Trophoblast cell (in vitro differentiated cells and primary cell): ENCODE results near the gene CCSER2.

ENCODE experiments used
- DNase-seq, 2 donors: peaks; one replicate each; pipeline ENCODE4 v3.0.0-alpha.2; 2016
- H2AFZ ChIP-seq: 2 replicates; pipeline ENCODE4 v1.6.1; 2013; ENCODE audit warnings: low read length, moderate library complexity, mild to moderate bottlenecking; ENCODE audit not compliant: insufficient read depth, poor library complexity
- H2AK5ac ChIP-seq: 2 replicates; pipeline ENCODE4 v1.6.1; 2013; ENCODE audit warnings: mild to moderate bottlenecking, low read length
- H2BK120ac ChIP-seq: 2 replicates; pipeline ENCODE4 v1.6.1; 2013; ENCODE audit warnings: low read length, mild to moderate bottlenecking, moderate library complexity; ENCODE audit not compliant: insufficient read depth, poor library complexity
- H2BK12ac ChIP-seq: 2 replicates; pipeline ENCODE4 v1.6.1; 2013; ENCODE audit warnings: mild to moderate bottlenecking, low read length, moderate library complexity
- H2BK5ac ChIP-seq: 2 replicates; pipeline ENCODE4 v1.6.1; 2013; ENCODE audit warnings: low read length, low read depth, moderate library complexity, mild to moderate bottlenecking; ENCODE audit not compliant: poor library complexity
- H3K14ac ChIP-seq: 2 replicates; pipeline ENCODE4 v1.6.1; 2013; ENCODE audit warnings: mild to moderate bottlenecking, low read length
- H3K18ac ChIP-seq: 2 replicates; pipeline ENCODE4 v1.6.1; 2013; ENCODE audit warnings: mild to moderate bottlenecking, low read length
- H3K23ac ChIP-seq: 2 replicates; pipeline ENCODE4 v1.6.1; 2013; ENCODE audit warnings: low read length
- H3K27ac ChIP-seq: 2 replicates; pipeline ENCODE4 v1.5.1; 2013; ENCODE audit warnings: low read depth, mild to moderate bottlenecking, inconsistent platforms, low read length, moderate library complexity
- H3K27me3 ChIP-seq: 2 replicates; pipeline ENCODE4 v1.6.1; 2013; ENCODE audit warnings: inconsistent platforms, mild to moderate bottlenecking, low read length, moderate library complexity; ENCODE audit not compliant: insufficient read depth
- H3K36me3 ChIP-seq, 2 experiments: 1 replicate in 1 of 2; 2 replicates in 1 of 2; pipeline ENCODE4 v1.6.1; 2013; ENCODE audit warnings: low read length in 2 of 2, mild to moderate bottlenecking in 2 of 2, moderate library complexity in 1 of 2; ENCODE audit not compliant: insufficient read depth in 2 of 2, control insufficient read depth in 1 of 2
- H3K4ac ChIP-seq: 2 replicates; pipeline ENCODE4 v1.6.1; 2013; ENCODE audit warnings: low read depth, mild to moderate bottlenecking, low read length, moderate library complexity
- H3K4me1 ChIP-seq, 2 experiments: 1 replicate in 1 of 2; 2 replicates in 1 of 2; pipeline ENCODE4 v1.6.1; 2013; ENCODE audit warnings: low read length in 2 of 2, mild to moderate bottlenecking in 2 of 2, moderate library complexity in 1 of 2; ENCODE audit not compliant: insufficient read depth in 2 of 2, control insufficient read depth in 1 of 2
- H3K4me2 ChIP-seq: 2 replicates; pipeline ENCODE4 v1.6.1; 2013; ENCODE audit warnings: inconsistent platforms, mild to moderate bottlenecking, low read length, moderate library complexity
- H3K4me3 ChIP-seq: 2 replicates; pipeline ENCODE4 v1.5.1; 2013; ENCODE audit warnings: mild to moderate bottlenecking, low read depth, low read length, inconsistent platforms
- H3K79me1 ChIP-seq: one replicate; pipeline ENCODE4 v1.6.1; 2013; ENCODE audit warnings: low read length
- H3K79me2 ChIP-seq: 2 replicates; pipeline ENCODE4 v1.6.1; 2013; ENCODE audit warnings: low read length, mild to moderate bottlenecking; ENCODE audit not compliant: control insufficient read depth, insufficient read depth, poor library complexity
- H3K9ac ChIP-seq: 2 replicates; pipeline ENCODE4 v1.6.1; 2013; ENCODE audit warnings: mild to moderate bottlenecking, low read length
- H3K9me3 ChIP-seq: 2 replicates; pipeline ENCODE4 v1.6.1; 2013; ENCODE audit warnings: low read depth, mild to moderate bottlenecking, control low read depth, inconsistent platforms, low read length; ENCODE audit not compliant: insufficient read depth
- H4K12ac ChIP-seq: 2 replicates; pipeline ENCODE4 v1.6.1; 2013; ENCODE audit warnings: low read depth, mild to moderate bottlenecking, low read length, moderate library complexity
- H4K8ac ChIP-seq: 2 replicates; pipeline ENCODE4 v1.6.1; 2013; ENCODE audit warnings: low read depth, mild to moderate bottlenecking, low read length, moderate library complexity
- H4K91ac ChIP-seq: one replicate; pipeline ENCODE4 v1.6.1; 2013; ENCODE audit warnings: low read depth, mild to moderate bottlenecking, low read length, moderate library complexity
- WGBS: extraction: QIAGEN DNeasy Blood & Tissue Kit; methylation state at CpG from one replicate; pipeline ENCODE4 v1.1.7; 2013; ENCODE audit warnings: missing lambda C conversion rate; ENCODE audit not compliant: insufficient read length, insufficient coverage; ENCODE audit errors: extremely low coverage; 5-methylcytosine and 5-hydroxymethylcytosine counted together

The CCSER2 gene

GRCh38 chr10:84541289-84541637 lies 212.9 kb downstream of the CCSER2 start:
- Histone ChIP-seq H3K4me1 (peaks cover 23 to 25% of the 10 kb centered on the region in 2 experiments), H3K27ac (no peak overlapping the region), H4K8ac (no peak overlapping the region), H3K79me1 (no peaks in the 10 kb centered on the region), H2BK5ac (no peak overlapping the region), H3K18ac (no peak overlapping the region), H2BK12ac (no peak overlapping the region), H3K9me3 (peaks cover 4% of the 10 kb centered on the region), H4K91ac (no peak overlapping the region), H3K4ac (no peak overlapping the region), H3K4me3 (no peak overlapping the region), H2AK5ac (no peak overlapping the region), H3K4me2 (peak overlapping the region; percentile 76), H3K79me2 (no peaks in the 10 kb centered on the region), H3K23ac (no peak overlapping the region), H2BK120ac (no peak overlapping the region), H3K27me3 (no peaks in the 10 kb centered on the region), H3K9ac (no peak overlapping the region), H3K14ac (no peak overlapping the region), H3K36me3 (no peaks in the 10 kb centered on the region), H4K12ac (no peak overlapping the region), H2AFZ (no peak overlapping the region)
- no CpG with 5 or more reads among the region's 6 CpGs for WGBS
- peak in 1 of 2 donors; percentile 26 for DNase-seq

GRCh38 chr10:84542522-84543490 lies 214.4 kb downstream of the CCSER2 start:
- H3K27me3 ChIP-seq, result no peaks in the 10 kb centered on the region
- H3K23ac ChIP-seq, result no peak overlapping the region
- H3K36me3 ChIP-seq, result no peaks in the 10 kb centered on the region
- no peak overlapping the region for H3K9ac ChIP-seq
- H3K4me1 ChIP-seq, result peaks cover 22 to 23% of the 10 kb centered on the region in 2 experiments
- no peak overlapping the region for H3K14ac ChIP-seq
- H3K4me2 ChIP-seq, result peak overlapping the region; percentile 38
- no peak overlapping the region for H4K91ac ChIP-seq
- peak; percentile 89 to 97 for DNase-seq
- no peak overlapping the region for H4K12ac ChIP-seq
- H2BK5ac ChIP-seq, result no peak overlapping the region
- peaks cover 4% of the 10 kb centered on the region for H3K9me3 ChIP-seq
- no peak overlapping the region for H3K18ac ChIP-seq
- no peaks in the 10 kb centered on the region for H3K79me2 ChIP-seq
- no peaks in the 10 kb centered on the region for H3K79me1 ChIP-seq
- H2AFZ ChIP-seq, result no peak overlapping the region
- no peak overlapping the region for H4K8ac ChIP-seq
- no peak overlapping the region for H2BK12ac ChIP-seq
- H3K4ac ChIP-seq, result no peak overlapping the region
- WGBS, result no CpG with 5 or more reads among the region's 25 CpGs
- H3K27ac ChIP-seq, result no peak overlapping the region
- no peak overlapping the region for H3K4me3 ChIP-seq
- H2BK120ac ChIP-seq, result no peak overlapping the region
- no peak overlapping the region for H2AK5ac ChIP-seq

GRCh38 chr10:84543948-84544347 lies 215.6 kb downstream of the CCSER2 start:
- Histone ChIP-seq H3K27me3 (no peaks in the 10 kb centered on the region), H3K4me3 (no peak overlapping the region), H4K8ac (no peak overlapping the region), H2AFZ (no peak overlapping the region), H3K79me1 (no peaks in the 10 kb centered on the region), H3K9me3 (peaks cover 4% of the 10 kb centered on the region), H2BK5ac (no peak overlapping the region), H4K91ac (no peak overlapping the region), H2BK12ac (no peak overlapping the region), H3K36me3 (no peaks in the 10 kb centered on the region), H3K4ac (no peak overlapping the region), H3K79me2 (no peaks in the 10 kb centered on the region), H3K18ac (no peak overlapping the region), H3K23ac (no peak overlapping the region), H3K9ac (no peak overlapping the region), H3K27ac (no peak overlapping the region), H2BK120ac (no peak overlapping the region), H3K4me1 (peaks cover 22 to 23% of the 10 kb centered on the region in 2 experiments), H3K14ac (no peak overlapping the region), H4K12ac (no peak overlapping the region), H2AK5ac (no peak overlapping the region), H3K4me2 (no peak overlapping the region)
- peak; percentile 82 to 93 for DNase-seq
- no CpG with 5 or more reads among the region's 5 CpGs for WGBS

- Histone ChIP-seq H4K12ac (no peak overlapping the region), H4K8ac (no peak overlapping the region), H2BK120ac (no peak overlapping the region), H3K27me3 (no peaks in the 10 kb centered on the region), H3K27ac (no peak overlapping the region), H3K4me2 (no peak overlapping the region), H3K36me3 (no peaks in the 10 kb centered on the region), H3K4ac (no peak overlapping the region), H3K79me1 (no peaks in the 10 kb centered on the region), H2BK12ac (no peak overlapping the region), H2AK5ac (no peak overlapping the region), H3K9ac (no peak overlapping the region), H3K18ac (no peak overlapping the region), H3K79me2 (no peaks in the 10 kb centered on the region), H3K14ac (no peak overlapping the region), H3K4me1 (peaks cover 16% of the 10 kb centered on the region in 2 experiments), H2BK5ac (no peak overlapping the region), H4K91ac (no peak overlapping the region), H3K4me3 (no peak overlapping the region), H2AFZ (no peak overlapping the region), H3K9me3 (peaks cover 4% of the 10 kb centered on the region), H3K23ac (no peak overlapping the region)
- DNase-seq, result no peak
Observed at GRCh38 chr10:84545651-84546050, 217.3 kb downstream of the CCSER2 start.
